ENCODE data around the gene FASTKD1. TPM values are rescaled to one million over a fixed set of nuclear protein-coding genes. Genes with fewer than 3 reads are reported as not detected.

Gene FASTKD1
- total and polyA plus RNA-seq, 2 donors (not counting 3 experiments of a cell fraction or from before 2014, with no cell fraction given): 8.9 to 32.2 TPM

GRCh38 chr2:169613876-169614275, 40.2 kb upstream of the FASTKD1 start:
- H3K27me3 ChIP-seq (ENCODE audit: control insufficient read depth in 2 of 2, insufficient read depth in 2 of 2, low read length in 2 of 2): no peaks in the 10 kb centered on the region
- no peak overlapping the region for H3K27ac ChIP-seq (ENCODE audit: insufficient read depth, low read depth, low read length)
- H3K79me2 ChIP-seq (ENCODE audit: control insufficient read depth, insufficient read depth, low read length): peaks cover 17% of the 10 kb centered on the region
- H3K9ac ChIP-seq (replicated peaks; ENCODE audit: extremely low read depth, insufficient read depth, low read length): no peak overlapping the region
- no peak overlapping the region for H3K4me2 ChIP-seq (ENCODE audit: insufficient read depth, low read length)
- H2AFZ ChIP-seq (ENCODE audit: low read depth, low read length): no peak overlapping the region
- H3K9me3 ChIP-seq (replicated peaks; ENCODE audit: control insufficient read depth, insufficient read depth, low read length): no peaks in the 10 kb centered on the region
- H3K36me3 ChIP-seq (ENCODE audit: control insufficient read depth in 2 of 2, extremely low read depth in 1 of 2, insufficient read depth in 2 of 2, low read length in 2 of 2): peaks cover 4 to 12% of the 10 kb centered on the region in 2 experiments
- ChIA-PET CTCF (no interaction called here), POLR2A (no interaction called here)
- no peak for DNase-seq (ENCODE audit: low read depth, low spot score)
- H3K4me1 ChIP-seq (ENCODE audit: control insufficient read depth, extremely low read depth, insufficient read depth, low read length): no peaks in the 10 kb centered on the region
- no TSS peak for BruUV-seq (replicated peaks)
- H4K20me1 ChIP-seq (replicated peaks; ENCODE audit: control insufficient read depth, extremely low read depth, insufficient read depth, low read length): no peaks in the 10 kb centered on the region
- FAIRE-seq: no peak
- intact Hi-C loops (cut with micrococcal nuclease): no loop called here
- no peak for TF ChIP-seq FOS (IDR thresholded peaks at IDR 0.05; ENCODE audit: borderline replicate concordance, insufficient read depth, low read length)
- TF ChIP-seq EZH2 (IDR thresholded peaks at IDR 0.05; ENCODE audit: borderline replicate concordance, low read depth, low read length, severe bottlenecking): no peak
- TF ChIP-seq MYC (IDR thresholded peaks at IDR 0.05; ENCODE audit: low read depth, low read length): no peak
- no peak for TF ChIP-seq POLR2AphosphoS5 (IDR thresholded peaks at IDR 0.05; ENCODE audit: insufficient read depth, low read depth, low read length)
- no peak for TF ChIP-seq JUN (IDR thresholded peaks at IDR 0.05; ENCODE audit: borderline replicate concordance, insufficient read depth, insufficient read length, low read depth)
- no peak for TF ChIP-seq POLR2A (IDR thresholded peaks at IDR 0.05; ENCODE audit: low read depth, low read length)
- no peak for TF ChIP-seq GATA2 (IDR thresholded peaks at IDR 0.05; ENCODE audit: insufficient read depth, insufficient read length, low read depth, low read length)
- TF ChIP-seq, protein P1, sequence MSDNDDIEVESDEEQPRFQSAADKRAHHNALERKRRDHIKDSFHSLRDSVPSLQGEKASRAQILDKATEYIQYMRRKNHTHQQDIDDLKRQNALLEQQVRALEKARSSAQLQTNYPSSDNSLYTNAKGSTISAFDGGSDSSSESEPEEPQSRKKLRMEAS (IDR thresholded peaks at IDR 0.05; ENCODE audit: insufficient read depth, insufficient read length): no peak
- TF ChIP-seq CTCF (IDR thresholded peaks at IDR 0.05; ENCODE audit: extremely low read depth in 1 of 2, insufficient read depth in 1 of 2, low read depth in 1 of 2, low read length in 2 of 2): no peak
- dilution Hi-C loops (cut with MboI; ENCODE audit: extremely low pct_ligation_motif_present, low sequenced_read_pairs): no loop called here
- H3K9me1 ChIP-seq (replicated peaks; ENCODE audit: control insufficient read depth, extremely low read depth, insufficient read depth, low read length): no peaks in the 10 kb centered on the region
- no peak overlapping the region for H3K4me3 ChIP-seq (replicated peaks in 1 of 3; ENCODE audit: insufficient read depth in 1 of 3, low read depth in 1 of 3, low read length in 3 of 3)
